ENCODE results near the gene TGOLN2.

GRCh38 chr2:85281553-85281952 is 46.2 kb downstream of the TGOLN2 start:
- TF ChIP-seq GATA2 (IDR thresholded peaks at IDR 0.05; ENCODE audit: insufficient read depth, insufficient read length, low read depth, low read length) (no peak), CTCF (IDR thresholded peaks at IDR 0.05; ENCODE audit: extremely low read depth in 1 of 2, insufficient read depth in 1 of 2, low read depth in 1 of 2, low read length in 2 of 2) (no peak), POLR2AphosphoS5 (IDR thresholded peaks at IDR 0.05; ENCODE audit: insufficient read depth, low read depth, low read length) (no peak), POLR2A (IDR thresholded peaks at IDR 0.05; ENCODE audit: low read depth, low read length) (no peak), MAX (IDR thresholded peaks at IDR 0.05; ENCODE audit: insufficient read depth, insufficient read length) (no peak), EZH2 (IDR thresholded peaks at IDR 0.05; ENCODE audit: borderline replicate concordance, low read depth, low read length, severe bottlenecking) (no peak), JUN (IDR thresholded peaks at IDR 0.05; ENCODE audit: borderline replicate concordance, insufficient read depth, insufficient read length, low read depth) (no peak)

Data from endothelial cell of umbilical vein (primary cell).